Measurements from ENCODE around the gene CLDN3.
"Not testable (repeated sequence)": the region's sequence is repeated elsewhere in the genome, so short reads cannot be mapped to it uniquely, and the experiment has no call there.

Gene CLDN3

GRCh38 chr7:73770002-73770859 is at the start of gene CLDN3:
TSS of gene CLDN3 (minus strand) at chr7:73770270. CDS start at chr7:73770049, 221 bp downstream.
- no peak for DNase-seq

- DNase-seq: no peak
Measured at GRCh38 chr7:73817121-73817520, 47.1 kb upstream of the CLDN3 start.

GRCh38 chr7:73815436-73815835 is 45.4 kb upstream of the CLDN3 start:
- no peak for DNase-seq

- no peak for DNase-seq
Measured at GRCh38 chr7:73812996-73813395, 42.9 kb upstream of the CLDN3 start.

- DNase-seq: peak; percentile 46
Measured at GRCh38 chr7:73811760-73812168, 41.7 kb upstream of the CLDN3 start.

GRCh38 chr7:73810998-73811360 is 40.9 kb upstream of the CLDN3 start:
- DNase-seq: no peak

GRCh38 chr7:73809467-73809951 is 39.4 kb upstream of the CLDN3 start:
- peak; percentile 43 for DNase-seq

GRCh38 chr7:73802459-73802858 is 32.4 kb upstream of the CLDN3 start:
- no peak for DNase-seq

GRCh38 chr7:73801577-73801976 is 31.5 kb upstream of the CLDN3 start:
- no peak for DNase-seq

GRCh38 chr7:73799282-73800141 is 29.4 kb upstream of the CLDN3 start:
- no peak for DNase-seq

- not testable (repeated sequence) for DNase-seq
Measured at GRCh38 chr7:73797176-73797575, 27.1 kb upstream of the CLDN3 start.

GRCh38 chr7:73796656-73797055 is 26.6 kb upstream of the CLDN3 start:
- DNase-seq: not testable (repeated sequence)

- DNase-seq: not testable (repeated sequence)
Measured at GRCh38 chr7:73795188-73795587, 25.1 kb upstream of the CLDN3 start.

- not testable (repeated sequence) for DNase-seq
Measured at GRCh38 chr7:73791170-73791690, 21.2 kb upstream of the CLDN3 start.

GRCh38 chr7:73789051-73789450 is 19.0 kb upstream of the CLDN3 start:
- no peak for DNase-seq

- DNase-seq: not testable (repeated sequence)
Measured at GRCh38 chr7:73787786-73788048, 17.6 kb upstream of the CLDN3 start.

GRCh38 chr7:73786588-73786987 is 16.5 kb upstream of the CLDN3 start:
- no peak for DNase-seq

- no peak for DNase-seq
Measured at GRCh38 chr7:73779517-73779916, 9.4 kb upstream of the CLDN3 start.

GRCh38 chr7:73778801-73779389 is 8.8 kb upstream of the CLDN3 start:
- DNase-seq: no peak

- no peak for DNase-seq
Measured at GRCh38 chr7:73774923-73775322, 4.9 kb upstream of the CLDN3 start.

GRCh38 chr7:73773700-73774517 is 3.8 kb upstream of the CLDN3 start:
- peak; percentile 19 for DNase-seq

Measured in MV-4-11 (cell line).